Right cardiac atrium (tissue), 5 donors: ENCODE measurements around the gene CCDC148. TPM values are rescaled to one million over a fixed set of nuclear protein-coding genes. Genes with fewer than 3 reads are reported as not detected.

ENCODE experiments used
- ATAC-seq, 2 donors: fragments of 200-7000 bp; cut with Tn5 transposase; one replicate each; pipeline versions ENCODE4 v1.8.0 to v1.9.1; 2020; ENCODE audit warnings: moderate library complexity in 2 of 2, mild to moderate bottlenecking in 1 of 2
- DNase-seq, 3 donors: peaks; one replicate each; pipeline ENCODE4 v3.0.0-alpha.2; 2020
- H3K27ac ChIP-seq: one replicate; pipeline ENCODE4 v1.5.1; 2013; ENCODE audit warnings: mild to moderate bottlenecking, low read length, control low read depth, moderate library complexity
- H3K27me3 ChIP-seq: one replicate; pipeline ENCODE4 v1.6.1; 2013; ENCODE audit not compliant: control insufficient read depth, insufficient read depth
- H3K4me1 ChIP-seq: one replicate; pipeline ENCODE4 v1.6.1; 2013; ENCODE audit warnings: low read length; ENCODE audit not compliant: control insufficient read depth, insufficient read depth
- H3K4me3 ChIP-seq: one replicate; pipeline ENCODE4 v1.5.1; 2013; ENCODE audit warnings: low read length, control low read depth
- H3K9me3 ChIP-seq: one replicate; pipeline ENCODE4 v1.6.1; 2013; ENCODE audit warnings: low read length; ENCODE audit not compliant: control insufficient read depth
- WGBS: extraction: QIAGEN DNeasy Blood & Tissue Kit; methylation state at CpG from one replicate; pipeline ENCODE4 v1.1.7; 2013; 5-methylcytosine and 5-hydroxymethylcytosine counted together
- intact Hi-C, 4 donors: fragments of 100-400 bp; cut with DNase I; formaldehyde crosslinking; loops; one replicate each; pipeline versions ENCODE4 v1.11.0 to v1.14.0; 2022 to 2023
- polyA plus RNA-seq: library from polyadenylated mRNA; stranded (reverse); fragments of 200-250 nt; gene quantifications from one replicate; pipeline ENCODE4 v1.2.3, GENCODE V29; 2013
- total RNA-seq, 4 donors: library from RNA; stranded (reverse); fragmentation: NEBNext Ultra II Directional; extraction: Animal tissue kit (Norgen Biotek cat#: 25700); gene quantifications; one replicate each; pipeline ENCODE4 v1.2.1, GENCODE V29; 2021
- donor health status: healthy with polysubstance abuse.
- donor health status: DM: no; HTN: yes; CAD: no.
- donor health status: DM: no; HTN: no; CAD: no.
- donor health status: DM: no; HTN: yes; CAD: no; lungs with severe emphysema.
- donor health status: DM: yes; HTN: yes; CAD: no.

Gene CCDC148
- total and polyA plus RNA-seq, 5 donors, result 0.23 to 2.4 (median 1.1) TPM

GRCh38 chr2:158134655-158135054 is 321.9 kb downstream of the CCDC148 start:
- 89% methylated on average over 6 of the region's 6 CpGs for WGBS
- no peak overlapping the region for H3K27ac ChIP-seq

GRCh38 chr2:158134055-158134454 is 322.5 kb downstream of the CCDC148 start:
- Histone ChIP-seq H3K27me3 (no peaks in the 10 kb centered on the region), H3K4me1 (no peaks in the 10 kb centered on the region), H3K27ac (no peak overlapping the region), H3K9me3 (no peaks in the 10 kb centered on the region), H3K4me3 (no peak overlapping the region)
- ATAC-seq (no peak), DNase-seq (no peak)
- intact Hi-C loops, result no loop called here
- 53% methylated on average over 4 of the region's 4 CpGs for WGBS

More at GRCh38 chr2:158134655-158135054, 321.9 kb downstream of the CCDC148 start:
- H3K27me3 ChIP-seq, result no peaks in the 10 kb centered on the region
- intact Hi-C loops, result no loop called here
- H3K9me3 ChIP-seq, result no peaks in the 10 kb centered on the region
- no peak for DNase-seq
- no peaks in the 10 kb centered on the region for H3K4me1 ChIP-seq
- no peak for ATAC-seq
- H3K4me3 ChIP-seq, result no peak overlapping the region

- WGBS, result 90% methylated on average over 7 of the region's 7 CpGs
- intact Hi-C loops, result no loop called here
- ATAC-seq, result no peak
These were observed 324.5 kb downstream of the CCDC148 start for GRCh38 chr2:158131919-158132566.

GRCh38 chr2:158131483-158131912 is 325.1 kb downstream of the CCDC148 start:
- Histone ChIP-seq H3K27me3 (no peaks in the 10 kb centered on the region), H3K9me3 (no peaks in the 10 kb centered on the region), H3K27ac (no peak overlapping the region), H3K4me3 (no peak overlapping the region), H3K4me1 (no peaks in the 10 kb centered on the region)
- ATAC-seq, result no peak
- no peak for DNase-seq
- WGBS, result 96% methylated on average over 1 of the region's 1 CpG
- intact Hi-C loops, result no loop called here

More at GRCh38 chr2:158131919-158132566, 324.5 kb downstream of the CCDC148 start:
- Histone ChIP-seq H3K4me3 (no peak overlapping the region), H3K9me3 (no peaks in the 10 kb centered on the region), H3K4me1 (no peaks in the 10 kb centered on the region), H3K27ac (no peak overlapping the region), H3K27me3 (no peaks in the 10 kb centered on the region)
- no peak for DNase-seq

- DNase-seq, result no peak
- no peaks in the 10 kb centered on the region for H3K4me1 ChIP-seq
- intact Hi-C loops, result no loop called here
- no peak overlapping the region for H3K27ac ChIP-seq
- no peaks in the 10 kb centered on the region for H3K9me3 ChIP-seq
- H3K4me3 ChIP-seq, result no peak overlapping the region
- 84% methylated on average over 2 of the region's 2 CpGs for WGBS
- ATAC-seq, result no peak
- H3K27me3 ChIP-seq, result no peaks in the 10 kb centered on the region
These were observed 325.6 kb downstream of the CCDC148 start for GRCh38 chr2:158130832-158131473.

- intact Hi-C loops, result no loop called here
- 68% methylated on average over 5 of the region's 5 CpGs for WGBS
These were observed 327.5 kb downstream of the CCDC148 start for GRCh38 chr2:158129037-158129436.

GRCh38 chr2:158128168-158128973 is 328.2 kb downstream of the CCDC148 start:
- H3K4me3 ChIP-seq, result no peak overlapping the region
- intact Hi-C loops, result no loop called here
- H3K27ac ChIP-seq, result no peak overlapping the region
- ATAC-seq (no peak), DNase-seq (no peak)
- WGBS, result 85% methylated on average over 2 of the region's 2 CpGs
- no peaks in the 10 kb centered on the region for H3K9me3 ChIP-seq
- H3K4me1 ChIP-seq, result no peaks in the 10 kb centered on the region
- H3K27me3 ChIP-seq, result no peaks in the 10 kb centered on the region

More at GRCh38 chr2:158129037-158129436, 327.5 kb downstream of the CCDC148 start:
- Histone ChIP-seq H3K27me3 (no peaks in the 10 kb centered on the region), H3K4me1 (no peaks in the 10 kb centered on the region), H3K9me3 (no peaks in the 10 kb centered on the region), H3K4me3 (no peak overlapping the region), H3K27ac (no peak overlapping the region)
- DNase-seq (no peak), ATAC-seq (no peak)

- H3K4me1 ChIP-seq, result no peaks in the 10 kb centered on the region
- no peaks in the 10 kb centered on the region for H3K27me3 ChIP-seq
- ATAC-seq (no peak), DNase-seq (no peak)
- H3K4me3 ChIP-seq, result no peak overlapping the region
- WGBS, result 64% methylated on average over 1 of the region's 1 CpG
- intact Hi-C loops, result no loop called here
- no peak overlapping the region for H3K27ac ChIP-seq
- H3K9me3 ChIP-seq, result no peaks in the 10 kb centered on the region
These were observed 329.2 kb downstream of the CCDC148 start for GRCh38 chr2:158127380-158127804.

- Histone ChIP-seq H3K9me3 (no peaks in the 10 kb centered on the region), H3K27ac (no peak overlapping the region), H3K4me1 (no peaks in the 10 kb centered on the region), H3K27me3 (no peaks in the 10 kb centered on the region), H3K4me3 (no peak overlapping the region)
- DNase-seq, result no peak
- 76% methylated on average over 5 of the region's 5 CpGs for WGBS
- intact Hi-C loops, result no loop called here
- ATAC-seq, result no peak
These were observed 330.6 kb downstream of the CCDC148 start for GRCh38 chr2:158125756-158126498.

GRCh38 chr2:158124896-158125295 is 331.7 kb downstream of the CCDC148 start:
- no peak for ATAC-seq
- Histone ChIP-seq H3K27me3 (no peaks in the 10 kb centered on the region), H3K9me3 (no peaks in the 10 kb centered on the region), H3K4me3 (no peak overlapping the region), H3K27ac (no peak overlapping the region), H3K4me1 (no peaks in the 10 kb centered on the region)
- intact Hi-C loops, result no loop called here
- 57% methylated on average over 2 of the region's 2 CpGs for WGBS
- DNase-seq, result no peak
